T-helper 22 cell (primary cell): ENCODE measurements around the gene RAB17.
"Not testable (repeated sequence)": the region's sequence is repeated elsewhere in the genome, so short reads cannot be mapped to it uniquely, and the experiment has no call there.

Experiments used
- DNase-seq: peaks from one replicate; pipeline ENCODE4 v3.0.0-alpha.2; 2020; ENCODE audit warnings: low read depth

Gene RAB17

GRCh38 chr2:237598468-237599208, 8.1 kb upstream of the RAB17 start:
- DNase-seq, result no peak

GRCh38 chr2:237597196-237598145, 6.9 kb upstream of the RAB17 start:
- no peak for DNase-seq

GRCh38 chr2:237596520-237597195, 6.1 kb upstream of the RAB17 start:
- DNase-seq, result no peak

DNA sequence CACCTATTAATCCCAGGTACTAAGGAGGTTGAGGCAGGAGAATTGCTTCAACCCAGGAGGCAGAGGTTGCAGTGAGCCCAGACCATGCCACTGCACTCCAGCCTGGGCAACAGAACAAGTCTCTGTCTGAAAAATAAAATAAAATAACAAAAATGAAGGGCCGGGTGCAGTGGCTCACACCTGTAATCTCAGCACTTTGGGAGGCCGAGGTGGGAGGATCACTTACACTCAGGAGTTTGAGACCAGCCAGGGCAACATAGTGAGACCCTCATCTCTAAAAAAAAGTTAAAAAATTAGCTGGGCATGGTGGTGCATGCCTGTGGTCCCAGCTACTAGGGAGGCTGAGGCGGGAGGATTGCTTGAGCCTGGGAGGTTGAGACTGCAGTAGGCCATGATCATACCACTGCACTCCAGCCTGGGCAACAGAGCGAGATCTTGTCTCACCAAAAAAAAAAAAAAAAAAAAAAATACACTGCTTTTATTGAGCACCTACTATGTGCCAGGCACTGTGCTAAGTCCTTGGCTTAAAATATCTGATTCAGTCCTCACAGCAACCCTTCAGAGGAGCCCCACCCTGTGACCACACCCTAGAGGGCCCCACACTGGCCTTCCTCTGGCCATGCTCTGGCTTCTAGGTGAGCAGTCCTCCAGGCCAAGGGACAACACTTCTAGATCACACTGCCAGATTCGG, 5.4 kb upstream of the RAB17 start:
- DNase-seq, result not testable (repeated sequence)

- DNase-seq, result no peak
Observed at GRCh38 chr2:237594514-237594871, 4.0 kb upstream of the RAB17 start.

GRCh38 chr2:237593596-237594320, 3.2 kb upstream of the RAB17 start:
- DNase-seq, result no peak

GRCh38 chr2:237593036-237593435, 2.5 kb upstream of the RAB17 start:
- DNase-seq, result no peak

- no peak for DNase-seq
Observed at GRCh38 chr2:237592425-237592980, 2.0 kb upstream of the RAB17 start.

DNA sequence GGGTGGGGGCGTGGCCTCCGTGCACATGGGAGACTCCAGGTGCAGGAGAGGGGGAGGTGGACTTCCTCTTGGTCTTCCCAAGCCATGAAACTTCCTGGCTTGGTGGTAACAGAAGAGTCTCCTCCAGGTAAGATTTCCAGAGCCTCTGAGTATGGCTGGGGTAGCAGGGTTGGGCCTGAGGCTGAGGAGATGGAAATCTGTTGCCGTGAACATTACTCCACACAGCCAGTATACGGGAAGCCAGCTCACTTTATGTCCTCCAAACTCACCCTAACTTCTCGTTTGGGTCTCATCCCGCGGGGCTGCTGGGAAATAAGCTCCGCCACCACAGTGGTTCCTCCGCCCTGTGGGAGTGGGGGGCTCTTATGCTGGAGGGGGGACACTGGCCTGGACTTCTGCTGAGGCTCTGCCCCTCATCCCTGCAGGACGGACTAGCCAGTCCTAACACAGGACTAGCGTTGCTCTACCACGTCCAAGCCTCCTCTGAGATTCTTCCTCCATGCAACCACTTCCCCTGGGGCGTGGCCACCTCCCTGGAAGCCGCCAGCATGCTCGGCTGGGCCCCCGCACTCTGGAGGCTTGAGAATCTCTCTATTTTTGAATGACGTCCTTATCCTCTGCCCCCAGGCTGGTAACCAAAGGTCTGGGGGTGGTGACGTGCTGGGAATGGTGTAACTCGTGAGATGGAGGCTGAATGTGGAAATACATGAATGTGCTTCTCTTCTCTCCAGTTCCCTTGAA, 777 bp upstream of the RAB17 start:
- no peak for DNase-seq

DNA sequence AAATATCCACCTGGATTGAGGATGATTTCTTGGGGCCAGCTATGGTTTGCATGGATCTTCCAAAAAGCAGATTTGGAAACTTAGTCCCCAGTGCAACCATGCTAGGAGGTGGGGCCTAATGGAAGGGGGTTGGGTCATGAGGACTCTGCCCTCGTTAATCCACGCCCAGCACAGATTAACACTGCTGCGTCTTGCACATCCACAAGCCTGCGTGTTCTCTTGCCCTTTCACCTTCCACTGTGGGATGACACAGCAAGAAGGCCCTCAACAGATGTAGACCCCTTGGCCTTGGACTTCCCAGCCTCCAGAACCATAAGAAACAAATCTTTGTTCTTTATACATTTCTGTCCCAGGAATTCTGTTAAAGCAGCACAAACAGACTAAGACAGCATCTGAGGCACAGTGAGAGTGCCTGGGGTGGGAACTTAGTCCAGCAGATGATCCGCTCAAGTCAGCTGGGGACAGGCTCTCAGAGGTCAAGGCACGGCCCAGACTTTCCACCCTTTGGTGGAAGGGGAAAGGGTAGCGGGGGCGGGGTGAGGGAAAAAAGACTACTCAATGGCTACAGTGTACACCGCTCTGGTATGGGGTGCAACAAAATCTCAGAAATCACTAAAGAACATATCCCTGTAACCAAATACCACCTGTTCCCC, 2.4 kb downstream of the RAB17 start:
- DNase-seq, result no peak

DNA sequence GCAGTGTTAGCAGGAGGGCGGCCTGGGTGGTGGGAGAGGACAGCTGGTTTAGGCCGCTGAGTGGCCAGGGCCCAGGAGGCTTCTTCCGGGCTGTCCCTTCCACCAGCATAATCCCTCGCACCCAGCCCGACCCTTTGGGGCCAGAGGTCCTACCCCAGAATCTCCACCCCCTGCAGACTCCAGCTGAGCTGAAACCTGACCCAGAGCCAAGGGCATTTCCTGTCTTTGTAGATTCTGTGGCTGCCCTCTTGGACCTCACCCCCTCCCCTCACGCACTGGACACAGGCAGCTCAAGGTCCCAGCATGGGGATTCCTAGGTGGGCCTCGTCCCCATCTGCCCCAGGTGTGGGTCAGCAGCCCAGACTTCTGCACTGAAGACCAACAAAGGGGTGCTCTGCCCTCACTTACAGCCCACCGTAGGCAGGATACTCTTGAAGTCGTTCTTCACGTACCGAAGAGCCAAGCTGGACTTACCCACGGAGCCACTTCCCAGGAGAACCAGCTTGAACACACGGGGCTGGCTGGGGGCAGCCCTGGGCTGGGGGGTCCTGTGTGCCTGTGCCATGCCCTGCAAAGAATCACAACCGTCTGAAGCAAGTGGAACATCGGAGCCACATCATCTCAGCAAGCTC, 4.8 kb downstream of the RAB17 start:
- no peak for DNase-seq

- no peak for DNase-seq
Observed at GRCh38 chr2:237583385-237584295, 6.9 kb downstream of the RAB17 start.

- DNase-seq, result no peak
Observed at GRCh38 chr2:237581751-237582746, 8.5 kb downstream of the RAB17 start.

- no peak for DNase-seq
Observed at GRCh38 chr2:237581326-237581725, 9.2 kb downstream of the RAB17 start.

DNA sequence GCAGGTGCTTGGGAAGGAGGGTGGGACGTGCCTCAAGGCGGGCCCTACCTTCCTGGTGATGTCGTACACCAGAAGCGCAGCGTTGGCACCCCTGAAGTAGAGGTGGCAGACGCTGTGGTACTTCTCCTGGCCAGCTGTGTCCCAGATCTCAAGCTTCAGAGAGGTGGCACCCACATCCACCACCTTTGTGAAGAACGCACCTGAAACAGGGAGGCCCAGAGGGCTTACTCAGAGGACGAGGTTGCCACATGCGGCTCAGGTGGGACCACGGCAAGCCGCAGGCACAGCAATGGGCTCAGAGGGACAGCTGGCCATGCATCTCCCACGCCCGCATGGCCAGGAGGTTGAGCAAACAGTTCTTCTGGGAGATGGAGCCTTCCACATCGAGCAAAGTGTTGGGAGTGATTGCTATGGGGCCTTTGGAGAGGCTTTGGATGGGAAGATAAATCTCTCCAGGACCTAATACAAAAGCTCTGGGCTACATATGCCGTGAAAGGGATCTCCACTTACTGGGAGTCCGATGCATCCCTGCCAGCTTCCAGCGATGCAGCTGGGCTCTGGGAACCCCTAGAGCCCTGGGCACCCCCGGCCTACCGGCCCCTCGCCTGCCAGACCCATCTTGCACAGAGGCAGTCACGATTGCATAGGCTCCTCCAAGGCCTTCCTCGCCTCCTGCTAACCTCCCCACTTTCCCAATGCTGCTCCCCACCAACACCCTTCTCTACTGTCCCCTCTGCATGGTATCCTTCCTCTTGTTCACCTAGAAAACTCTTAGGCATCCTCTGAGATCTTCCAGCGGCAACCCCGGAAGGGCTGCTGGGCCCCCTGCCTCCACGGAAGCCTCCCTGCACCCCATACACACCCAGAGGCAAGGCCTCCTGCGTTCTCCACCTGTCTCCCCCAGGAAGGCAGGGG, 12.3 kb downstream of the RAB17 start:
- DNase-seq, result no peak

GRCh38 chr2:237577458-237577857, 13.1 kb downstream of the RAB17 start:
- DNase-seq, result no peak
